GM12873 (cell line): ENCODE results near the gene SPSB3.

Experiments
- CTCF ChIP-seq: IDR thresholded peaks from 2 replicates; pipeline ENCODE4 v1.5.1; 2012; ENCODE audit warnings: low read depth, mild to moderate bottlenecking, moderate library complexity, low read length, control low read depth; ENCODE audit not compliant: insufficient read depth; ENCODE audit errors: missing control alignments

The SPSB3 gene

DNA sequence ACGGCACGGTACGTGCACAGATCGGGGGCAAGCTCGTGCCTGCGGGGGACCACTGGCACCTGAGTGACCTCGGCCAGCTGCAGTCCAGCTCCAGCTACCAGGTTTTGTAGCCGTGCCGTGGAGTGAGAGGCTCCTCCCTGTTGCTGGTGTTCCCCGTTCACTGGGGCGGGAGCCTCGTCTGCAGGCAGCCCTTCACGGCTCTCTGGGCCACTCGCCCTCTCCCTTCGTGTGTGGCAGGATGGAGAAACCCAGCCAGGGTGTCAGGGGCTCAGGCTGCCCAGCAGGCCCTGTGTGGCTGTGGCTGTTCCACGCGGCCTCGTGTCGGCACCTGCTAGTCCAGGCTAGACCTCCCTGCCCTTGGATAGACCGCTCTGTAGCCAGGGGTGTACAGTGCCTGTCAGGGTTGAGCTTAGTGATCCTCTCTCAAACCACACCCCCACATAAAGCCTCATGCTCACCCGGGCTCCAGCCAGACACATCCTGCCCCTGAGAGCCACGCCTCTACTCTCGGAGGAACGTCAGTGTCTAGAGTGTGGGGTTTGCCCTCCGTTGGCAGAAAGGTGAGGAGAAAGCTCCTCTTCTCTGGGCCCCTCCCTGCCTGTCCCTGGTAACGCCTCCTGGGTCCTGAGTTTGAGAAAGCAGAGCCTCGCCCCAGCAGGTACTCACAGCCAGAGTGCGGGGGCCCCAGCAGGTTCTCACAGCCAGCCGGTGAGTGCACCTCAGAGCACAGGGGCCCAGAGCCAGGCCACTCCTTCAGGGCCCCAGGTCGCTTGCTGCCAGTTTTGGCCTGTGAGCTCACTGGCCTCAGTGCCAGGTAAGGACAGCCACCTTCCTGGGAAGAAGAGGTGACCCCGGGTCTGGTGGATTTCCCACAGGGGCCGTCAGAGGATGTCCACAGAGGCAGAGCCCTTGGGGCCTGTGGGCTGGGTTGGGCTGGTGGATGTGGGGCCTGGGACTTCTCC is 38.7 kb downstream of the SPSB3 start:
- TF ChIP-seq CTCF = no peak

DNA sequence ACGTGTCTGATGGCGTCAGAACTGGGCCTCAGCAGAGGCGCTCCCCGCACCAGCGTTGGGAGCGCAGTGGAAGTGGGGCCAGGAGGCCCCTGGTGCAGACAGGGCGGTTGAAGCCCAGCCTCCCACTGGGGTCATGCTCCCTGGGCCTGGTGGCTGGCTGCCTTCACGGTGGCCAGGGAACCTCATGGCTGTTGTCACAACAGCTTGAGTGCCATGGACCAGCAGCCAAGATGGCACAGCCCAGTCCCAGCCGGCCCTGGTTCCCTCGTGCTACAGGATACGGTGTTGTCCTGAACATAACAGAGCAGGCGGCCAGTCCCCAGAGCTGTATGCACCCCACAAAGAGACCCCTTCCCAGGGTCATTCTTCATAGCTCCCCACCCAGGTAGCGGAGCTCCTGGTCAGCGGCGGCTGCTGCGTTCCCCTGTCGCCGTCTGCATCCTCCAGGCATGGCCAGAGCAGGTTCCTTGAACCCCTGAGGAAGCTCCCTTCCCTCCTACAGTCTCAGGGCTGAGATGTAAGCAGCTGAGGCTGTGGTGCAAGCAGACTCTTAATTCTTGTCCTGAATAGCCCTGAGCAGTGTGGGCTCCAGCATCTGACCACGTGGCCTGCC is 40.7 kb downstream of the SPSB3 start:
- no peak for TF ChIP-seq CTCF

DNA sequence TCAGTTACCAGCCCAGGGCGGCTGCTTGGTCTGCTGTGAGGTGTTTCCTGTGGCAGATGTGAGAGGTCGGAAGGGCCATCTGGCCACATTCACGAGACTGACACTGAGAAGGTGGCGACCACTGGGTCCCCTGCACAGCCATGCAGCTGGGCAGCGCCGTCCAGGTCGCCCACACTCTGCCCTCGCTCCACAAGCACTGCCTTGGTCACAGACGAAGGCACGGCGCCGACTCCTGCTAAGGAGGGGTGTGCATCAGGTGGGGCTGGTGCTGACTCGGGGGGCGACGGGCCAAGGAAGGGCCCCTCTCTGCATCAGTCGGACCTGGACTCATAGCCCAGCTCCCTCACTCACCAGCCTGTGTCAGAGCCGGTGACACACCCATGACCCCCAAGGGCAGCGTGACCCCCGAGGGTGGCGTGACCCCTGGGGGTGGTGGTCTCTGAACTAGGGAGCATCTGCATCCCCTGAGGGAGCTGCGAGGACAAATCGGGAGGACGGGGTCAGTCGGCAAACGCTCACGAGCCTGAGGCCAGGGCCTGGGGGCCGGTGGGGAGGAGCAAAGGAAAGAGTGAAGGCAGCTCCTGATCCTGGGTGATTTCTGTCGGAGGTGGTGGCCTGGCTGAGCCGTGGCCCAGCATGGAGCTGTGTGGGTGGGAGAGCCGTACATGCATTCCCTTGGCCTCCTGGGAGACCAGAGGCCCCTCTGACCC is 41.4 kb downstream of the SPSB3 start:
- TF ChIP-seq CTCF = no peak

DNA sequence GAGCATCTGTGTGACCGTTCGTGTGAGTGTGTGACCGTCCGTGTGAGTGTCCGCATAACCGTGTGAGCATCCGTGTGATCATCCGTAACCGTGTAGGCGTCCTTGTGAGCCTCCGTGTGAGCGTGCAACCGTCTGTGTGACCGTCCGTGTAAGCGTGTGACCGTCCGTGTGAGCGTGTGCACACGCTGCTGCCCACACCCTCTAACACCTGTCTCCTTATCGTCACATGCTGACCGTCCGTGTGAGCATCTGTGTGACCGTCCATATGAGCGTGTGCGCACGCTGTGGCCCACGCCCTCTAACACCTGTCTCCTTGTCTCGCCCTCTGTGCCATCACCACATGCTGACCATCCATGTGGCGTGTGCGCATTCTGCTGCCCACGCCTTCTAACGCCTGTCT is 42.1 kb downstream of the SPSB3 start:
- TF ChIP-seq CTCF = no peak

- no peak for TF ChIP-seq CTCF
These were observed 47.6 kb downstream of the SPSB3 start for GRCh38 chr16:1734816-1735215.

- TF ChIP-seq CTCF = no peak
These were observed 48.2 kb downstream of the SPSB3 start for GRCh38 chr16:1734123-1734522.

DNA sequence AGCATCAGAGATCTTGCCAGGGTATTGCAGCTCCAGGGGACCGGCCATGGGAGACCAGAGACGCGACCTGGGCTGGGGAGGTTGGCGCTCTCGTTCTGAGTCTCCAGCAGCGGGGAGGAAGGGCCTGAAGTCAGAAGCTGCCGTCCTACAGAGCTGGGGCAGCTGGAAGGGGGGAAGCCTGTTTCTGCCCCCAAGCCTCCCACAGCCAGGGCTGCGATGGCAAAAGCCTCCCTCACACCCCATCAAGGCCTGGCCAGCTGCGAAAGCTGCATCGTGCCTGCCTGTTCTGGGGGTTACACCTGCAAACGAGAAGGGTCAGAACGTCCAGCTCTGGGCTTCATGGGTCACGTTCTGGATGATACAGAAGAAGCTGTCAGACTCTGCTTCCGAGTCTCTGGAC is 50.3 kb downstream of the SPSB3 start:
- TF ChIP-seq CTCF = no peak
